ENCODE data around the gene CLRN3. TPM values are rescaled to one million over a fixed set of nuclear protein-coding genes. Genes with fewer than 3 reads are reported as not detected.

The CLRN3 gene
- total RNA-seq, 2 experiments from 2014 or later = not detected

DNA sequence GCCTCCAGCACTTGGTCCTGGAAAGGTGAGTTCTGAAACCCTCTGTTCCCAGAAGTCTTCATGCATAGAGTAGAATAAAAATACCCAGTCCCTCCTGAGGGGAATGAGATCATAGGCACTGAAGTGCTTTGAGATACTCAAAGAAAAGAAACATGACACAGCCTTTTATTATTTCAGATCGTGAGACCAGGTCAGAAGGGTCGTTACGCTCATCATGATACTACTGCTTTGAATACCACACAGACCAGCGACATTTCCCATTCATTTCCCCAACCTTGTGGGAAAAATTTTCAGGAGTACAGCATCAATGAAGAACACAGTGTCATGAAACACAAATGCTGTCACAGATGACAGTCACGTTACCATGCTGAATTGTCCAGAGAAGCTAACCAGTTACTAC, 15.0 kb downstream of the CLRN3 start:
- ChIA-PET CTCF (interaction anchor here (2.5 kb wide), 1 partner anchor 24 kb away, joined by 8 read pairs; no protein-coding TSS in a partner anchor), POLR2A (no interaction called here)
- H3K27me3 Mint-ChIP-seq = peaks cover under 1% of the 10 kb centered on the region
- no peak overlapping the region for H3K27ac Mint-ChIP-seq
- no peak overlapping the region for H3K4me3 Mint-ChIP-seq
- ATAC-seq (no peak), DNase-seq (no peak)
- H3K4me1 Mint-ChIP-seq (ENCODE audit: low read depth) = peaks cover 2% of the 10 kb centered on the region
- intact Hi-C loops (cut with micrococcal nuclease) = no loop called here
- TF ChIP-seq, protein P1, sequence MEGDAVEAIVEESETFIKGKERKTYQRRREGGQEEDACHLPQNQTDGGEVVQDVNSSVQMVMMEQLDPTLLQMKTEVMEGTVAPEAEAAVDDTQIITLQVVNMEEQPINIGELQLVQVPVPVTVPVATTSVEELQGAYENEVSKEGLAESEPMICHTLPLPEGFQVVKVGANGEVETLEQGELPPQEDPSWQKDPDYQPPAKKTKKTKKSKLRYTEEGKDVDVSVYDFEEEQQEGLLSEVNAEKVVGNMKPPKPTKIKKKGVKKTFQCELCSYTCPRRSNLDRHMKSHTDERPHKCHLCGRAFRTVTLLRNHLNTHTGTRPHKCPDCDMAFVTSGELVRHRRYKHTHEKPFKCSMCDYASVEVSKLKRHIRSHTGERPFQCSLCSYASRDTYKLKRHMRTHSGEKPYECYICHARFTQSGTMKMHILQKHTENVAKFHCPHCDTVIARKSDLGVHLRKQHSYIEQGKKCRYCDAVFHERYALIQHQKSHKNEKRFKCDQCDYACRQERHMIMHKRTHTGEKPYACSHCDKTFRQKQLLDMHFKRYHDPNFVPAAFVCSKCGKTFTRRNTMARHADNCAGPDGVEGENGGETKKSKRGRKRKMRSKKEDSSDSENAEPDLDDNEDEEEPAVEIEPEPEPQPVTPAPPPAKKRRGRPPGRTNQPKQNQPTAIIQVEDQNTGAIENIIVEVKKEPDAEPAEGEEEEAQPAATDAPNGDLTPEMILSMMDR (IDR thresholded peaks at IDR 0.05) = no peak
- no peaks in the 10 kb centered on the region for H3K9me3 Mint-ChIP-seq
- H3K36me3 Mint-ChIP-seq (ENCODE audit: low read depth) = no peaks in the 10 kb centered on the region

DNA sequence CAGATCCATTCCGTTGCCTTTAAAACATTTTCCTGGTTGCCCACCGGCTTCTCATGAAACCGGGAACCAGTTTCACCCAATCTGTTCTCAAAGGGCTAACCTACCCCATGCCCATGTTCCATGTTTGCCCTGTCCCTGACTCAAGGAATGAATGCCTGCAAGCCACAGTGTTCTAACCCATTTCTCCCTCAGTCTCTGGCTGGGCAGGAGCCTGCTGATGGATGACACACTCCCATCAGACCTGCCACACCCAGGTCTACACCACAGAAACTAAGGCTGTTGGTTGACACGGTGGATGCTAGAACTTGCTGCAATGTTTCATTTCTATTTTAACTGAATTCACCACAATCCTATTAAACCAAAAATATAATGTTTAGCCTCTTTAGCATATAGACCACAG, 15.6 kb downstream of the CLRN3 start:
- Mint-ChIP-seq H3K4me3 (no peak overlapping the region), H3K27me3 (peaks cover 2% of the 10 kb centered on the region), H3K27ac (no peak overlapping the region), H3K9me3 (no peaks in the 10 kb centered on the region), H3K4me1 (ENCODE audit: low read depth) (peaks cover 2% of the 10 kb centered on the region), H3K36me3 (ENCODE audit: low read depth) (no peaks in the 10 kb centered on the region)
- ATAC-seq (no peak), DNase-seq (no peak)
- ChIA-PET POLR2A (no interaction called here), CTCF (no interaction called here)
- intact Hi-C loops (cut with micrococcal nuclease) = no loop called here
- TF ChIP-seq, protein P1 (IDR thresholded peaks at IDR 0.05) = no peak

DNA sequence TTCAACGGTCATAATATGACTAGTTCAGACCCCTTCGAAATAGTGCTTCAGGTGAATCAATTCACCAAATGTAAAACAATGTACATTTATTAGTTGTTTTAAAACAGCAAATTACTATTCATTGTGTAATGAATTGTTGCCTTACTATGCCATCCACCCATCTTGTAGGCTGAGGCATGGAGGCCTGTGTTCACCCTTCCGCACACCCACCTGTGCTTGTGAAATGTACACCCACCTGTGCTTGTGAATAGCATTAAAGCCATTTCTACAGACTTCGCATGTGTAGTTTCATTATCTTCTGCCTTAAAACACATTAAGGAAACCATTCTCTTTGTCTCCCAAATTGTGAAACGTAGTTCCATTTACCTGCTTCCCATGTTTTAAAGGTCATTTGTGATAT, 16.8 kb downstream of the CLRN3 start:
- H3K27me3 Mint-ChIP-seq = peaks cover 9% of the 10 kb centered on the region
- no peak for ATAC-seq
- H3K4me1 Mint-ChIP-seq (ENCODE audit: low read depth) = peaks cover 2% of the 10 kb centered on the region
- intact Hi-C loops (cut with micrococcal nuclease) = no loop called here
- POLR2A ChIA-PET = no interaction called here
- no peak for DNase-seq
- H3K4me3 Mint-ChIP-seq = no peak overlapping the region
- H3K36me3 Mint-ChIP-seq (ENCODE audit: low read depth) = no peaks in the 10 kb centered on the region
- H3K9me3 Mint-ChIP-seq = no peaks in the 10 kb centered on the region
- TF ChIP-seq, protein P1 (IDR thresholded peaks at IDR 0.05) = no peak
- no peak overlapping the region for H3K27ac Mint-ChIP-seq
- CTCF ChIA-PET = no interaction called here

DNA sequence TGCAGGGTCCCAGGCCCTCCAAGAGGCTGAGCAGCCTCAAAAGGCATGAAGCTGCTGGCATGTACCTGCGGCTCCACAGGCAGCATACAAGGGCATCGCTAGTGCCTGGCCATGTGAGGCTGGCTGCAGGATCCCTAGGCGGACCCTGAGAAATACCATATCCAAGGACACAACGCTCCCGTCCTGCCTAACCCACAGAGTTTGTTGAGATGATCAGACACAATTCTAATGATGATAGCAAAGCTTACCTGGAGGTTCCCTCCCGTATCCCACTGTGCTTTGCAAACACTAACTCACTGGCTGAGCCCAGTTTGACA, 17.3 kb downstream of the CLRN3 start:
- H3K27me3 Mint-ChIP-seq = peaks cover 10% of the 10 kb centered on the region
- CTCF ChIA-PET = no interaction called here
- POLR2A ChIA-PET = no interaction called here
- TF ChIP-seq, protein P1 (IDR thresholded peaks at IDR 0.05) = no peak
- no peaks in the 10 kb centered on the region for H3K9me3 Mint-ChIP-seq
- no peak for ATAC-seq
- no peak overlapping the region for H3K27ac Mint-ChIP-seq
- DNase-seq = no peak
- no peak overlapping the region for H3K4me3 Mint-ChIP-seq
- peaks cover under 1% of the 10 kb centered on the region for H3K4me1 Mint-ChIP-seq (ENCODE audit: low read depth)
- intact Hi-C loops (cut with micrococcal nuclease) = no loop called here
- H3K36me3 Mint-ChIP-seq (ENCODE audit: low read depth) = no peaks in the 10 kb centered on the region

DNA sequence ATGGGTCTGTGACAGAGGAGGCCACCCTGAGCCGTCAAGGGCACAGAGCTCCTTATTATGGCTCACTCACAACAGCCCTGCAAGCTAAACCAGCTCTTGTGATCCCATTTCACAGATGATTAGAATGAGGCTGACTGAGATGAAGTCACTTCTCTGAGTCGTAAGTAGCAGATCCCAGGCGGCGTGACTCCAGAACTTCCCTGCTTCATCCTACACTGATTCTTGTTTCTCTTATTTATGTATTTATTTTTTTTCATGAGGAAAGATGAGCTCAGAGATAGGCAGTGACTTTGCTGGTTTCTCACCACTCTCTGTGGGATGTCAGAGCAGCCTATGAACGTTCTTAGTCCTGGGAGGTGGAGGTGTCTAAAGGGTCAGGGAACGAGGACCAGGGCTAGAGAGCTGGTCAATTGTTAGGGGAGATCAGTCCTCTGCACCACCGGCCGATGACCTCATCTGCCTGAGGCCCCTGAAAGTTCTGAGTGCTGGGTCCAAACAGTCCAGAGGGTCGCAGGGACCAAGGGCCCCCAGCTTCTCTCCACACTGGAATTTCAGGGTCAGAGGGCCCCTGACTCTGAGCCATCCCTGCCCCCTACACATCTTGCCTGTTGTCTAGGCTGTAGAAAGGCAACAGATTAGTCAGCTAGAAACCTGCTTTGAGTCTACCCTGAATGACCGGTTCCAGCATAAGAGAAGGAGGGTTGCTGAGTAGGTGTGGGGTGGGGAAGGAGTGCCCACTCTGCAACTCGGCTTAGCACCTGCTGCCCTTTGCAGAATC, 17.9 kb downstream of the CLRN3 start:
- ChIA-PET POLR2A (no interaction called here), CTCF (interaction anchor here (1.2 kb wide), 1 partner anchor 21 kb away, joined by 4 read pairs; no protein-coding TSS in a partner anchor)

More for the DNA sequence above, 17.9 kb downstream of the CLRN3 start:
- TF ChIP-seq, protein P1 (IDR thresholded peaks at IDR 0.05) = no peak
- H3K9me3 Mint-ChIP-seq = no peaks in the 10 kb centered on the region
- H3K4me1 Mint-ChIP-seq (ENCODE audit: low read depth) = no peaks in the 10 kb centered on the region
- peaks cover 10% of the 10 kb centered on the region for H3K27me3 Mint-ChIP-seq
- intact Hi-C loops (cut with micrococcal nuclease) = no loop called here
- no peak overlapping the region for H3K27ac Mint-ChIP-seq
- no peak overlapping the region for H3K4me3 Mint-ChIP-seq
- no peak for ATAC-seq
- no peak for DNase-seq
- H3K36me3 Mint-ChIP-seq (ENCODE audit: low read depth) = no peaks in the 10 kb centered on the region

Data from activated CD8-positive, alpha-beta T cell treated with anti-CD3 and anti-CD28 coated beads for 36 hours (primary cell).